ENCODE results near the gene RNASEH1.
A peak's percentile ranks its signal among the peaks of the same experiment; 100 is the strongest.

- TF ChIP-seq, protein P1, sequence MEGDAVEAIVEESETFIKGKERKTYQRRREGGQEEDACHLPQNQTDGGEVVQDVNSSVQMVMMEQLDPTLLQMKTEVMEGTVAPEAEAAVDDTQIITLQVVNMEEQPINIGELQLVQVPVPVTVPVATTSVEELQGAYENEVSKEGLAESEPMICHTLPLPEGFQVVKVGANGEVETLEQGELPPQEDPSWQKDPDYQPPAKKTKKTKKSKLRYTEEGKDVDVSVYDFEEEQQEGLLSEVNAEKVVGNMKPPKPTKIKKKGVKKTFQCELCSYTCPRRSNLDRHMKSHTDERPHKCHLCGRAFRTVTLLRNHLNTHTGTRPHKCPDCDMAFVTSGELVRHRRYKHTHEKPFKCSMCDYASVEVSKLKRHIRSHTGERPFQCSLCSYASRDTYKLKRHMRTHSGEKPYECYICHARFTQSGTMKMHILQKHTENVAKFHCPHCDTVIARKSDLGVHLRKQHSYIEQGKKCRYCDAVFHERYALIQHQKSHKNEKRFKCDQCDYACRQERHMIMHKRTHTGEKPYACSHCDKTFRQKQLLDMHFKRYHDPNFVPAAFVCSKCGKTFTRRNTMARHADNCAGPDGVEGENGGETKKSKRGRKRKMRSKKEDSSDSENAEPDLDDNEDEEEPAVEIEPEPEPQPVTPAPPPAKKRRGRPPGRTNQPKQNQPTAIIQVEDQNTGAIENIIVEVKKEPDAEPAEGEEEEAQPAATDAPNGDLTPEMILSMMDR (IDR thresholded peaks at IDR 0.05) = peak in 1 of 4 experiments; percentile 8
- TF ChIP-seq POLR2A (IDR thresholded peaks at IDR 0.05) (no peak), EP300 (IDR thresholded peaks at IDR 0.05) (no peak)
These were observed 411 bp downstream of the RNASEH1 start for GRCh38 chr2:3557639-3558204.
